ENCODE data around the gene KRT24.

Gene KRT24

DNA sequence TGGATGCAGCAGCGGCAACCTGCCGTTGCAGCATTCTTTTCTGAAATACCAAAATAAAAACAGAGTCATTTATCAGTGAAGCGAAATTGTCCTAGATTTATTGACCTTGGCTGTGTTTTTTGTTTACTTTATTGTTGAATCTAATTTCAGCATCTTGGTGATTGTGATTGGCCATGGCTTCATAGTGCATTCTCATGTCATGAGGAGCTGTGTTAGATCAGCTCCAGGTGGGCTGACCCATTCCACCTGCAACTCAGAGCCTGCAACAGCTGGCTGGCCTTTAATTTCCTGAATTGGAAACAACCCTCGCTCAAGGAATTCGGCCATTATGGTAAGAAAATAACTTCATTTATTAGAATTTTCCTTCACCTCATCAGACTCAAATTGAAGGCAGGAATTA is 16.4 kb downstream of the KRT24 start:
- DNase-seq, result no peak

DNA sequence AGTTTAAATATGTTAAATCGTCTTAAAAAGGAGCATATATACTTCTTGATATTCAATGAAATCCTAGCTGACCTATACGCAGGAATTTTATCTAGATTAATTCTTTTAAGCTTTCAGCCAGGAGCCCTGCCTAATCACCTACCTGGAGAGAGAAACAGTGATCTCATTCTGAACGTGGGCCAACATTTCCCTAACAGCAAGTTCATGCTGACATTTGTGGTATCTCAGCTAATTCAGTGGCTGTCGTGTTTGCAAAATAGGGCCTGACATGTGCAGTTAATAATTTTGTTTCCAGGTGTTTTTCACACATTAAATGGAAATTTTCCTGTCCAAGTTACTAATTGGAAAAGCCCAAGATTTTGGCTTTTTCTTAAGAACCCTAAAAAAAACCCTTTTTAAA is 17.4 kb downstream of the KRT24 start:
- DNase-seq, result no peak

DNA sequence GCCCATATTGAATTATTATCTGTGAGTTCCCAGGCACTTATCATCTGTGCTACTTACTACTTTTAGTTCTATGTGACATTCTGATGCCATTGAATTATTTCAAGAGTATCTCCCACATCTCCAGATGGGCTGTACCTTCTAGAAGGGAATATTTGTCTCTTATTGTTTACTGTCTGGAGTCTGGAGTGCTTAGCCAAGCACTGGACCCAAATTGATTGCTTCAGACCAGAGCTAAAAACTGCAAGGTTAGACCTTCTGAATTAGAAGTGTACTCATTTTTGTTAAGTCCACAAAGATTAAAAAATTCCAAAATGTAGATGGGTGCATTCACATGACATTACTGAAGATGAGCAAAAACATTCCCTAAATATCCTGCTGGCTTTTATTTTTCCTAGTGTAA is 22.6 kb downstream of the KRT24 start:
- no peak for DNase-seq

DNA sequence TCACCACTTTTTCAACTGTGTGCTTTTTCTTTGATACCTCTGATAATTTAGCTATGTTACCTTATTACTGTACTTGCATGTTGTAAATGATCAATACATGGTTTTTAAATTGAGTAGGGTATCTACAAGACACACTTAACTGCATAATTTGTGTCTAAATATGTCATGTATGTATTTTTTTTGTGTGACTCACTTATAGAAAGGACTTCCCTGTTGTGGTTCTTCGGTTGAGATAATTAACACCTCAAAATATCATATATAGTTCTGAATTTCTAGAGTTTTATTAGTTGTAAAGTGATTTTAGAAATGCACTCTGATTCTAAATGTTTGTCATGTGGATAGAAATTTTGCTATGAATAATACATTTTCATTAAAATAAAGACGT is 24.0 kb downstream of the KRT24 start:
- DNase-seq, result no peak

DNA sequence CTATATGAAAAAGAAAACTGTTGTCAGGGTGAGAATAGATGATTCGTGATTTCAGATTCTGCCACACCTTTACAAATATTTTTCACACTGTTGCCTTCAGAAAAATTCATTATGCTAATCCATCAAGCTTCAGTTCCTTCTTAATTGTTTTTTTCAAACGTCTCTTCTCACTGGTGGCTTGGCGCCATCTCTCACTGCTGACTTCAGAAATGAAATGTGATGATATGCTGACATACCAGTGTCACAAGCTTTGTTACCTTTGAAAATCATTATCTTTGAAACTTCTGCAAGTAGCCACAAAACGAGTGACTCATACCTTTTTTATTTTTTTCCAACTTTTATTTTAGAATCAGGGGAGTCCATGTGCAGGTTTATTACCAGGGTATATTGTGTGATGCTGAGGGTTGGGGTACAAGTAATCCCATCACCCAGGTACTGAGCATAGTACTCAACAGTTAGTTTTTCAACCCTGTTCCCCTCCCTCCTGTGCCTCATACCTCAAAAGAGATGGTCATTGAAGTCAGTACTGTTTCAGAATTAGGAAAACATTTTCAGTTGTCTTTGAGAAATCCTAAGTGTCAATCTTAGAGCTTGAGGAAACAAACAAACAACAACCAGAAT is 24.5 kb downstream of the KRT24 start:
- no peak for DNase-seq

DNA sequence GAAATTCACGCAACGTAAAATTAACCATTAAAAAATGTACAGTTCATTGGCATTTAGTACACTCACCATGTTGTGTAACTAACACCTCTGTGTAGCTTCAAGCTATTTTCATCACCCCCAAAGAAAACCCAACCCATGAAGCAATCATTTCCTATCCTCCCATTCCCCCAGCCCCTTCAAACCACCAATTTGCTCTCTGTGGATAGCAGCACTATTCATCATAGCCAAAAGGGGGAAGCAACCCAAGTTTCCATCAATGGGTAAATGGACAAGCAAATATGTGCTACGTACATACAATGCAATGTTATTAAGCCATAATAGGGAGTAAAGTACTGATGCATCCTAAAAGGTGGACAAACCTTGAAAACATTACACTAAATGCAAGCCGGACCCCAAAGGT is 27.6 kb downstream of the KRT24 start:
- DNase-seq, result no peak

DNA sequence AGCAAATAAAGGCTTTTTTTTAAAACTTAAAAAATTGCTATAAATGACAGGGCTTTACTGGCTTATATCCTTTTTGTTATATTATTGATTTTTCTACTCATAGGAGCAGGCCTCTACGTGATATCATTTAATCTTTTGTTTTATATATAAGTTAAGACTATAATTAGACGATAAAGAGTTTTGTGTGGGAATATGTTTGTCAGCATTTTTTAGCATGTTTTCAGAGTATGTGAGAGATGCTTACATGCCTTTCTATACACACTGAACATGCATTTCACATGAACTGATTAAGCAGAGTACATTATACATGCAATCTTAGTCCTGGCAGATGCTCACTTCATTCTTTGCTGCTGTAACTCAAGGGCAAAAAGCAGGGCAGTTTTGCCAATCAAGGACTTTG is 30.9 kb downstream of the KRT24 start:
- no peak for DNase-seq

DNA sequence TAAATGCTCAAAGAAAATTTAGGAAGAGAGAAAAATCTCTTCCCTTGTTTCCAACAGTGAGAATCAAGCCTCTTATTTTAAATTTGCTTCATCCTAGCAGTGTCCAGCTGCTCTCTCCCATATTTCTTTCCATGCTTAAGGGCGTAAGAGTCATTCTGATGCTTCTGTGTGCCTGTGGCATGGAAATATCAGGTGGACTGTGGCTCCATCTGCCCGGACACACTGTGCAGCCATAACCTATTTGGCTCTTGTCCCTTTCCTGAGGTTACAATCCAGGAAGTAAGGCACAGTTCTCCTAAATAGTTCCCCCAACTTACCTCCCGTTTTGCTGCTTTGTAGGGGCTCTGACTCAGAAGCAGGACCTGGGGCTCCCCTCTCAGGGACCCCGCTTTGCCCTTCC is 32.3 kb downstream of the KRT24 start:
- no peak for DNase-seq

DNA sequence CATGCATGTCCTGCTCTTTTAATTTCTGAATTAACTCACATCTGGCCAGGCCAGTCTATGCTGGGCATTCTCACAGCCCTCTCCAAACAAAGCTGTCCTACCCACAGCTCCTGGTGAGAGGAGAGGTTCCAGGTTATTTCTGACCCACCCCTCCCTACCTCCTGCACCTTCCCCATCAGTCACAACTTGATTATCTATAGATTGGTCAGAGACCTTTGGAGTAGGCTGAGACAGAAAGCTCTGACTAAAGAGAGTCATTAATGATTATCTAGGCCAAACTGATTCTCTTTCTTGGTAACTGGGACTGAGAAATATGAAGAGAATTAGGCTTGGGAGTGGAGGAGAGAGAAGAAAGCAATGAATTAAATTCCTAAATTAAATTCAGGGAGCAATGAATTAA is 37.2 kb downstream of the KRT24 start:
- no peak for DNase-seq

DNA sequence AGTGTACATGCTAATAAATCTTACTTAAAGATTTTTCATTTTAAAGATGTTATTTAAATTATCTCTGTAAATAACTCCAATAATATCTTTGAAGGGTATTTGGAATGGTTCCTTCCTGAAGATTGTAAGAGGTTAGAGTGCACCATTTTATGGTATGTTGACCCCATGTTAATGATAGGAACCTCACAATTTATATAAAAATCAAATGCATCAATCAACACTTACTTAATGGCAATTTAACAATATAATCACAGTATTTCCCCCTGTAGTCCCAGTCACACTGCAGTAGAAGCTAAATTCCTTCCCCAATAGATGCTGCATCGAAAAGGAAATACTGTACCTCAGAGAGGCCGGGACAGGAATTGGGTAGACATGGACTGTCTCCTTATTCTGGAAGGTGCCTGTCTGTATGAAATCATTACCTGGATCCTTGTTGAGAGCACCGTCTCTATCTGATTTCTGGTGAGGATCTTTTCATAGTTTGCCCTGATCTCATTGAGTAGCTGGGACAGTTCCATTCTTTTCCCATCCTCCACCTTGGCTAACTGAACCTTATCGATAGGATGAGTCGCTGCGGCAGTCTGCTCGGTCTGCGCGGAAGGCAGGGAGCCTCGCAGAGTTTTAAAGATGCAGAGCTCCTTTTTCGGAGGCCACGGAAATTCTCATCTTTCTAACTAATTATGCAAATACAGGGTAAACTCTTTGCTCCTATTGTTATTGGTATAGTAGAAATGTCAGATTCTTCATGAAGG is 38.8 kb downstream of the KRT24 start, which contains the start of gene KRT222:
Gene KRT222, minus strand, starts transcription at position 596 of the 752 bp plus-strand sequence. Its CDS starts 78 bp downstream, at position 518.
- DNase-seq, result no peak

DNA sequence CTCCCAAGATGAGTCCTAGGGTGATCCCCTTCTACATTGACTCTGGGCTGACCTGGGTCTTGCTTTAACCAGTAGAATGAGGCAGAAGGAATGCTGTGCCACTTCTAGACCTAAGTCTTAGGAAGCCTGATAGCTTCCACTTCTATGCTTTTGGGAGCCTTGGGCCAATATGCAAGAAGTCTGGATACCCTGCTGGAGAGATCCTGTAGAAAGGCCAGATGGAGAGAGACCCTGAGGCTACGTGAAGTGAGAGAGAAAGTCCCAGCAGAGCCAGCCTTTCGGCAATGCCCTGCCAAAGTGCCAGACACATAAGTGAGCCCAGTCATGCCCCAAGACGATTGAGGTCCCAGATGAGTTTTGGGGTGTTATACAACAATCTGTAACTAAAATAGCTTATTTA is 40.3 kb downstream of the KRT24 start:
- no peak for DNase-seq

DNA sequence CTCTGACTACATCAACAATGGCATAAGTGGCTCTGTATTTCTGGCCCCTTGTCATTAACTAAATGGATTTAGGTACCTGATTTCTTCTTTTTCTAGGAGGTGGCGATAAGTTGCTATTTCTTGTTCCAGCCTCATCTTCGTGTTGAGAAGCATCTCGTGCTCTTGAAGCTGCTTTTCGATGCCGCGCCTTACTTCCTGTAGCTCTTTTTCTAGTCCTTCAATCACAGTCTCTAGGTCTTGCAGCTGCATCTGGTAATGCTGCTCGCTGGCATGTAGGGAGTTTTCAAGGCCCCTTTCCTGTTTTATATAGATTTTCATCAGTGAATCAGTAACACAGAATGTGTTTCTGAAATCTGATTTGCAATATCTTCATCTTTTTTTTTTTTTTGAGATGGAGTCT is 43.6 kb downstream of the KRT24 start:
- DNase-seq, result no peak

DNA sequence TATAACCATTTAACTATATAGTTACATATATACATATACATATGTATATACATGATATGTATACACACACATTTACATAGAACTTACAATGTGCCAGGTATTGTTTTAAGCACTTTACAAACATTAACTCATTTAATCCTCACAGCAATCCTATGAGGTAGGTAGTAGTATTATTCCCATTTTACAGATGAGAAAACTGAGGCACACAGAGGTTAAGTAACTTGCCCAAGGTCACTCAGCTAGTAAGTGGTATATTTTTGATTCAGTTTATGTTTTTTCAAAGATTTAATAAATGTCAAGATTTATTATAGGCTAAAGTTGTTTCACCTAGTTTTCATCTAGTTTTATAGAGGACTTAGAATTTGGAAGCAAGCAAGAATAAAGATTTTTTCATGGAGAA is 45.2 kb downstream of the KRT24 start:
- no peak for DNase-seq

DNA sequence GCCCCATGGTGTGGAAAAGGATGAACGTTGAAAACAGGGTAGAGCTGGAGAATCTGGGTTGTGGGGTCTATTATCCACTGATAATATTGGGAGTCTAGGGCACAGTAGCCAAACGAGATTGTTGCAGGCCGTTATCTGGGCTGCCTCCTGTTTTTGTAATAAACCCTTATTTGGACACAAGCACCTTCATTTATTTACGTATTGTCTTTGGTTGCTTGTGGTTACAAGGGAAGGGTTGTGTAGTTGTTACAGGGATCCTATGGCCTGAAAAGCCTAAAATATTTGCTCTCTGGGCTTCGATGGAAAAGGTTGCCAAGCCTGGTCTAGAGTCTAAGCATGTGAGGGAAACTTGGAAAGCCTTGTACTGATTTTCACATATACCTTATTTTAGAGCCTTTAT is 51.6 kb downstream of the KRT24 start:
- no peak for DNase-seq

DNA sequence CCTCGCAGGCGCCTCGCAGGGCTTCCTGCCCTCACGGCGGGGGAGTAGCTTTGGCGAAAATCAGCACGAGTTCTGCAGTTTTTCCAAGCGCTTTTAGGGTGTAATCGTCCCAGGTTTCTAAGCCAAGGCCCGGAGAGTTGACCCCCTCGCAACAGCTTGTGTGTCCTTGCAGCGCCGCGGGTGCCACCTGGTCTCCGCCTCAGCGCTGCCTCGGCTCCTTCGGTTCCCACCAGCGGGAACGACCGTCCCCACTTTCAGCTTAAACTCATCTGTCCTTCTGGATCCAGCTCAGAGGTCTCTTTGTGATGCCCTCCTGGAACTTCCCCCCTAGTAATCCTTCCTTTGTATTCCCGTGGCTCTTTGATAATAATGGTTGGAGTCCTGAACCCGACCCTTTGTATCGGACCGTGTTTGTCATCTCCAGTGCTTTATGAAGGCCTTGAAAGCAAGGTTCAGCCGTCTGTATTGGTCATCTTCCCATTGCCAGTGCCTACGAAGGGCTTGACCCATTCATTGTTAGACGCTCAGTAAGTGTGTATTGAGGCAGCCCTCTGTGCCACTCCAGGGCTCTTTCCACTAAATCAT is 55.1 kb downstream of the KRT24 start:
- no peak for DNase-seq

All from NCI-H1048 (cell line).